ENCODE results near the gene LRP5. TPM values are rescaled to one million over a fixed set of nuclear protein-coding genes. Genes with fewer than 3 reads are reported as not detected.

The LRP5 gene
- polyA plus RNA-seq, 3 donors: 0.23 to 0.29 TPM; not detected in 1

DNA sequence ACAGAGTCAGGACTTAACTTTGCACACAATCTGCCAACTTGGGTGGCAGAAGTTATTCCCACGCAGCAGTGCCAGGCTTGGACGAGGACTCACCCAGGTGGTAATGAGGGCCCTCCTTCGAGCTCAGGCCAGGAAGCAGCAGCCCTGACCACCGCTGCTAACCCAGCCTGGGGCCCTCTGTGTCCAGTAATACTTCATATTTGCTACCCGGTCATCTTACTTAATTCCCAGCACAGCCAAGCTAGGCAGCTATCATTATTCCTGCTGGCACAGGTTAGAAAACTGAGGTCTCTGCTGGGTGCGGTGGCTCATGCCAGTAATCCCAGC lies 15.4 kb upstream of the LRP5 start:
- WGBS (ENCODE audit: insufficient coverage): 94% methylated on average over 6 of the region's 6 CpGs
- Histone ChIP-seq H4K20me1 (ENCODE audit: insufficient read depth, low read length) (no peaks in the 10 kb centered on the region), H3K9ac (ENCODE audit: insufficient read depth, low read length, poor library complexity, severe bottlenecking) (no peak overlapping the region), H3K79me2 (ENCODE audit: insufficient read depth, low read length) (no peaks in the 10 kb centered on the region), H2AFZ (ENCODE audit: insufficient read depth, low read depth, low read length, poor library complexity, severe bottlenecking) (no peak overlapping the region), H3K4me1 (ENCODE audit: control insufficient read depth in 1 of 2, insufficient read depth in 2 of 2, low read length in 2 of 2) (peaks cover 7 to 10% of the 10 kb centered on the region in 2 donors), H3K4me3 (replicated peaks in 1 of 3; ENCODE audit: low read depth in 2 of 3, low read length in 3 of 3) (no peak overlapping the region), H3K36me3 (replicated peaks in 1 of 2; ENCODE audit: control insufficient read depth in 1 of 2, insufficient read depth in 2 of 2, low read length in 2 of 2) (no peaks in the 10 kb centered on the region), H3K4me2 (replicated peaks; ENCODE audit: extremely low read depth, low read length, poor library complexity, severe bottlenecking) (no peak overlapping the region), H3K27me3 (ENCODE audit: control insufficient read depth in 2 of 2, insufficient read depth in 2 of 2, low read length in 2 of 2) (no peaks in the 10 kb centered on the region), H3K27ac (ENCODE audit: low read depth in 1 of 2, low read length in 2 of 2) (no peak overlapping the region), H3K9me3 (replicated peaks in 1 of 2; ENCODE audit: control insufficient read depth in 1 of 2, insufficient read depth in 1 of 2, low read length in 2 of 2) (no peaks in the 10 kb centered on the region)
- TF ChIP-seq, protein P1, sequence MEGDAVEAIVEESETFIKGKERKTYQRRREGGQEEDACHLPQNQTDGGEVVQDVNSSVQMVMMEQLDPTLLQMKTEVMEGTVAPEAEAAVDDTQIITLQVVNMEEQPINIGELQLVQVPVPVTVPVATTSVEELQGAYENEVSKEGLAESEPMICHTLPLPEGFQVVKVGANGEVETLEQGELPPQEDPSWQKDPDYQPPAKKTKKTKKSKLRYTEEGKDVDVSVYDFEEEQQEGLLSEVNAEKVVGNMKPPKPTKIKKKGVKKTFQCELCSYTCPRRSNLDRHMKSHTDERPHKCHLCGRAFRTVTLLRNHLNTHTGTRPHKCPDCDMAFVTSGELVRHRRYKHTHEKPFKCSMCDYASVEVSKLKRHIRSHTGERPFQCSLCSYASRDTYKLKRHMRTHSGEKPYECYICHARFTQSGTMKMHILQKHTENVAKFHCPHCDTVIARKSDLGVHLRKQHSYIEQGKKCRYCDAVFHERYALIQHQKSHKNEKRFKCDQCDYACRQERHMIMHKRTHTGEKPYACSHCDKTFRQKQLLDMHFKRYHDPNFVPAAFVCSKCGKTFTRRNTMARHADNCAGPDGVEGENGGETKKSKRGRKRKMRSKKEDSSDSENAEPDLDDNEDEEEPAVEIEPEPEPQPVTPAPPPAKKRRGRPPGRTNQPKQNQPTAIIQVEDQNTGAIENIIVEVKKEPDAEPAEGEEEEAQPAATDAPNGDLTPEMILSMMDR (IDR thresholded peaks at IDR 0.05): no peak
- Mint-ChIP-seq H3K27me3 (ENCODE audit: low read depth in 3 of 3) (peaks cover 1 to 9% (median 2%) of the 10 kb centered on the region in 3 donors), H3K27ac (no peak overlapping the region), H3K36me3 (no peaks in the 10 kb centered on the region), H3K9me3 (no peaks in the 10 kb centered on the region), H3K4me1 (peaks cover 15% of the 10 kb centered on the region), H3K4me3 (no peak overlapping the region)
- intact Hi-C loops (cut with micrococcal nuclease): loop anchor here (1.0 kb wide), 1 partner anchor 40 kb away; no protein-coding TSS in a partner anchor
- no peak for DNase-seq

DNA sequence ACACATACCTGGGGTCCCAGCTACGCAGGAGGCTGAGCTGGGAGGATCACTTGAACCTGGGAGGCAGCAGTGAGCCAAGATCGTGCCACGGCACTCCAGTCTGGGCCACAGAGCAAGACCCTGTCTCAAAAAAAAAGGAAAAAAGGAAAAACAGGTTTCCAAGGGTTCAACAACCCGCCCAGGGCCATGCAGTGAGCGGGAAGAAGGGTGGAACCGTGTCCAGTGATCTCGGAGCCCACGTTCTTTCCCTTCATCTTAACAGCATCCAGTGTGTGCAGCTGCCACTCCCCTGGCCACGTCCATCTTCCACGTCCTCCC lies 14.9 kb upstream of the LRP5 start:
- 49% methylated on average over 9 of the region's 10 CpGs for WGBS (ENCODE audit: insufficient coverage)
- H3K4me2 ChIP-seq (replicated peaks; ENCODE audit: extremely low read depth, low read length, poor library complexity, severe bottlenecking): peak overlapping the region; percentile 41
- intact Hi-C loops (cut with micrococcal nuclease): loop anchor here (1.0 kb wide), 1 partner anchor 40 kb away; no protein-coding TSS in a partner anchor
- Mint-ChIP-seq H3K9me3 (no peaks in the 10 kb centered on the region), H3K4me3 (peak overlapping the region in 1 of 2 donors; percentile 11), H3K27me3 (ENCODE audit: low read depth in 3 of 3) (peaks cover 1 to 9% (median 2%) of the 10 kb centered on the region in 3 donors), H3K36me3 (no peaks in the 10 kb centered on the region), H3K27ac (no peak overlapping the region), H3K4me1 (peaks cover 17% of the 10 kb centered on the region)
- no peaks in the 10 kb centered on the region for H3K79me2 ChIP-seq (ENCODE audit: insufficient read depth, low read length)
- no peak for DNase-seq
- no peaks in the 10 kb centered on the region for H3K27me3 ChIP-seq (ENCODE audit: control insufficient read depth in 2 of 2, insufficient read depth in 2 of 2, low read length in 2 of 2)
- H3K9me3 ChIP-seq (replicated peaks in 1 of 2; ENCODE audit: control insufficient read depth in 1 of 2, insufficient read depth in 1 of 2, low read length in 2 of 2): no peaks in the 10 kb centered on the region
- TF ChIP-seq, protein P1 (IDR thresholded peaks at IDR 0.05): no peak
- no peaks in the 10 kb centered on the region for H4K20me1 ChIP-seq (ENCODE audit: insufficient read depth, low read length)
- H3K4me1 ChIP-seq (ENCODE audit: control insufficient read depth in 1 of 2, insufficient read depth in 2 of 2, low read length in 2 of 2): peaks cover 11 to 12% of the 10 kb centered on the region in 2 donors
- H3K9ac ChIP-seq (ENCODE audit: insufficient read depth, low read length, poor library complexity, severe bottlenecking): no peak overlapping the region
- no peaks in the 10 kb centered on the region for H3K36me3 ChIP-seq (replicated peaks in 1 of 2; ENCODE audit: control insufficient read depth in 1 of 2, insufficient read depth in 2 of 2, low read length in 2 of 2)
- peak overlapping the region; percentile 22 for H2AFZ ChIP-seq (ENCODE audit: insufficient read depth, low read depth, low read length, poor library complexity, severe bottlenecking)
- no peak overlapping the region for H3K4me3 ChIP-seq (replicated peaks in 1 of 3; ENCODE audit: low read depth in 2 of 3, low read length in 3 of 3)
- no peak overlapping the region for H3K27ac ChIP-seq (ENCODE audit: low read depth in 1 of 2, low read length in 2 of 2)

Data from CD14-positive monocyte (primary cell).